Adipose tissue (tissue), 3 donors: ENCODE measurements around the gene HOTAIR. TPM values are rescaled to one million over a fixed set of nuclear protein-coding genes. Genes with fewer than 3 reads are reported as not detected.

Experiments
- H3K27ac ChIP-seq: one replicate; pipeline ENCODE4 v1.5.1; 2013; ENCODE audit warnings: low read depth, low read length
- WGBS, 3 donors: extraction: QIAGEN DNeasy Blood & Tissue Kit; methylation state at CpG; one replicate each; pipeline ENCODE4 v1.1.7; 2013; 5-methylcytosine and 5-hydroxymethylcytosine counted together
- polyA plus RNA-seq, 3 donors: library from polyadenylated mRNA; stranded (reverse); fragments of 200-250 nt; gene quantifications; one replicate each; pipeline ENCODE4 v1.2.3, GENCODE V29; 2013
- donor health status: healthy with polysubstance abuse.
- donor health status: Bipolar disorder and iron deficiency.
- donor health status: healthy.

HOTAIR gene
- polyA plus RNA-seq, 3 donors: not detected

DNA sequence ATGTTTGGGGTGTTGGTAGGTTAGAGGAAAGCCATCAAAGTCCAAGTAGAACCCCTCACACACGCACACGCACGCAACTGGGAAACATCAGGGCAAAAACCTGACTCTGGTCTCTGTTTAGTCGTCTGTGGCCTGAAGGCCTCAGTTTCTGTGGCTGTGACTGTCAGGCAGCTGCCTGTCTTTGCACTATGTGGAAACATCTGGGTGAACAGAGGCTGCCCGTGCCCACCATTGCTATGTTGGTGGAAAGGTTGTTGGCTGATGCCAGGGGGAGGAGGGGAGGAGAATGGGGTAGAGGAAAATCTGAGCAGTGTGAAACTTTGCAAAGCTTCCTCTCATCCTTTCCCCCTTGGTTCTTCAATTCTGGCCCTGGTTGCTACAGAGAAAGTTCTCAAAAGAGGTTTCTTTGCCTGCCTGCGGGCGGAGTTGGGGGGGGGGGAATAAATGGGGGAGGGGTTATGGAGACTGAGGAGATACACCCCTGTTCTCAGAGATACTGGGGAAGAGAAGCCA, 17.7 kb upstream of the HOTAIR start:
- 24 to 53% (median 35%) methylated on average over 7 of the region's 7 CpGs for WGBS, 3 donors

DNA sequence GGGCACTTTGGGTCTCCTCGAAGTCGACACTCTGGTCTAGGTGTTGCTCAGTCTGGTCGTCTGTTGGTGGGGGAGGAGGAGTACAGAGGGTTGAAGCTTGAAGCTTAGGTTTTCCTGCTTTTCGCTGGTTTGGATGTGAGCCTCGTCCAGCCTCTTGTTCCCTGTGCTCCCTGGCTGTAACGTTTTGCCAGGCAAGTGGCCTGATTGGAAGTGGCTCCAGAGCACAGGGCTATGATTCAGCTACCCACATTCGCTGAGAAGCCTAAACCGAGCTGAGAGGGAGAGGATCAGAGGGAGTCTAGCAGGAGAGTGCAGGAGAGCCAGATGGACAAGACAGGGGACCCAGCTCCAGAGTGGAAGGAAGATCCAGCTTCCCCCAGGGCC, 16.3 kb upstream of the HOTAIR start:
- WGBS, 3 donors: 4 to 8% (median 6%) methylated on average over 8 of the region's 8 CpGs
- no peak overlapping the region for H3K27ac ChIP-seq

More for the DNA sequence above, 17.7 kb upstream of the HOTAIR start:
- H3K27ac ChIP-seq: no peak overlapping the region

DNA sequence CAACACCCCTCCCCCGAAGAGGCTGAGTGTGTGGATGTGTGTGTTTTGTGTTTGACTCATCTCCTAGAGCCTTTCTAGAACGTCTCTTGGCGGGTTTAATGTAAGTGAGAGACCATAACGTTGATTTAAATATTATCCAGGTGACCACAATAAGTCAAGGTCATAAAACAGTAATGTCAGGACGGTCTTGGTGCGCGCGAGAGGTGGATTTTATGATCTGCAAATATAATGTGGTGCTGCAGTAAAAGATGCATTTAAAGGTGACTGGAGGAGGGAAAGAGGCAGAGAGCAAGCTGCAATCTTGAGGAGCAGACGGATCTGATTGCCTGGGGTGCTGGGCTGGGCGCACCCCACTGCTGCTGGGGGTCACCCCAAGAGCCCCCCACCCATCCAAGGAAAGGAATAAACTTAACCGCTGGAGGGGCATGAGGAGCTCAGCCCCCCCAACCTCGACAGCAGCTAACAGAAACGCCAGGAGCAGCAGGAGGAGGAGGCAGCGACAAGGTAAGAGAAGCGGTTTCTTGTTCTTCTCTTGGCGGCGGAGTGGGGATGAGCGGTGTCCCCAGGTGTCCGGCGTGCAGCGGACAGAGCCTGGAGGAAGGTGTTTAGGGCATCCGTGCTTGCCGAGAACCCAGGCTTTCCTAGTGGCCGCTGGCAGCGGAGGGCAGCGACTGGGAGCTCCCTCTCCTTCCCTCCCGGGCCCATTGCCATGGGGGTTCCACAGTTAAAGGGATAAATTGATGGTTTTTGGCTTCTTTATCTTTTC, 15.7 kb upstream of the HOTAIR start:
- WGBS, 3 donors: 4 to 22% (median 8%) methylated on average over 27 of the region's 27 CpGs
- H3K27ac ChIP-seq: no peak overlapping the region

DNA sequence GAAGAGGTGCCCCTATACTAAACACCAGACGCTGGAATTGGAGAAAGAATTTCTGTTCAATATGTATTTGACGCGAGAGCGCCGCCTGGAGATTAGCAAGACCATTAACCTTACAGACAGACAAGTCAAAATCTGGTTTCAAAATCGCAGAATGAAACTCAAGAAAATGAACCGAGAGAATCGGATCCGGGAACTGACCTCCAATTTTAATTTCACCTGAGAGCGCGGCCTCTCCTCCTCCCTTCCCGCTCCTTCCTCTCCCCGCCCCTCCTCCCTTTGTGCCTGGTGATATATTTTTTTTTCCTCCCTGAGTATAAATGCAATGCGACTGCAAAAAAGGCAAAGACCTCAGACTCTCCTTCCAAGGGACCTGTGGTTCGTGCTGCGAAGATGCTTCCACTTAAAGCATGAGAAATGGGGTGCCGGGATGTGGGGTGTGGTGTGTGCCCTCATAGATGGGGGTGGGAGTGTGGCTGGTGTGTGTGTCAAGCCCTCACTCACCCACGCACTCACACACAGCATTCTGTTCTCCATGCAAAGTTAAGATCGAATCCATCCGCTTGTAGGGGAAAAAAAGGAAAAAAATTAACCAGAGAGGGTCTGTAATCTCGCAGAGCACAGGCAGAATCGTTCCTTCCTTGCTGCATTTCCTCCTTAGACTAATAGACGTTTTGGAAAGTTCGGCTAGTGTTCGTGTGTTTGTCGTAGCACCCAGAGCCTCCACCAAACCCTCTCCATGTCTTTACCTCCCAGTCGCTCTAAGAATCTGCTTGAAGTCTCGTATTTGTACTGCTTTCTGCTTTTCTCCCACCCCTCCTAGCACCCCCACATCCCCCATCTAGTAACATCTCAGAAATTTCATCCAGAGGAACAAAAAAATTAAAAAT, 14.7 kb upstream of the HOTAIR start:
- whole genome bisulfite sequencing, 3 donors: 6 to 7% (median 6%) methylated on average over 28 of the region's 28 CpGs
- H3K27ac ChIP-seq: no peak overlapping the region

DNA sequence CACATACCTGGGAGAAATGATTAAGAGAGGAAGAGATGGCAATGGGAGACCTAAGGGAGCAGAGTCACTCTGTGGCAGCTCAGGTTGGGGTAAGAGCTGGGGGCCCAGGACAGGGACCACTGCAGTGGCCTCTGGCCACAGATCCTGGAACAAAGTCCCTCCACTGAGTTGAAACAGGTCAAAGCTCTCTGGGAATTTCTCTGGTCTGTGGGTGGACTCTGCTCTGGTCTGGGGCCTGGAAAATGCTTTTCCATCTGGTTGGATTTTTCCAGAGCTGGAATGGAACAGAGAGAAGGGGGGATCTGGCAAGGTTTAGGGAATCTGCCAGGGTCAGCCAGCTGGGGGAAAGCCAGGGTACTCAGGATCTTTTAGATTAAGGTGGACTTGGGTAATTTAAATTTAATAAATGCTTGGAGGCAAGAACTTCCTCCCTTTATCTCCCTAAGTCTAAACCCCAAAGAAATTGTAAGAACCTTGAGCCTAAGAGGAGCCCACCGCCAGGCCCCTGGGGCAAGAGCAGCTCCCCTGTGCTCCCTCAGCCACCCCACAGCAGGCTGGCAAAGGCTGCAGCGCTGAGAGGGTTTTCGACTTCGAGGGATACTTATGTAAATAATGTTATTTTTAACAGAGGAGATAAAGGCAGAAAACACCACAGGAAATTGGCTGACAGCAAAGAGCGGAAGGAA, 13.9 kb upstream of the HOTAIR start:
- no peak overlapping the region for H3K27ac ChIP-seq
- 4 to 16% (median 14%) methylated on average over 5 of the region's 5 CpGs for WGBS, 3 donors

DNA sequence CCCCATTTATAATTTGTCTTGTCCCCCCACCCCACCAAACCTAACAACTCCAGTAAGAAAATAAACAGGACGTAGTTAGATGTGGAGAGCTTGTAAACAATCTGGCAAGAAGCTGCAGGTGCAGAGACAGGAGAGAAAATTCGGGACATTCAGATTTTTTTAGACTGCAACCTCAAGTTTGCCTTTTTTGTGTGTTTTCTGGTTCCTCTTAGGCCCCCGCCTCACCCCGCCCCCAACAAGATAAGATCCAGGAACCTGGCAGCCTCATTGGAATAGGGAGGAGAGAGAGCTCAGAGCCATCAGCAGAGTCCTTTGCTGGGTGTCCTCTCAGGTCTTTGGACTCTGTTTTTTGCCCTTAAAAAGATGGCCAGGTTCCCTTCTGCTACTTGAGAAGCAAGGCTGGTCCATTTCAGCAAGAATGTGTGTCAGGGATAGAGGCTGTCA, 13.1 kb upstream of the HOTAIR start:
- no peak overlapping the region for H3K27ac ChIP-seq
- 13 to 24% (median 22%) methylated on average over 4 of the region's 4 CpGs for WGBS, 3 donors

DNA sequence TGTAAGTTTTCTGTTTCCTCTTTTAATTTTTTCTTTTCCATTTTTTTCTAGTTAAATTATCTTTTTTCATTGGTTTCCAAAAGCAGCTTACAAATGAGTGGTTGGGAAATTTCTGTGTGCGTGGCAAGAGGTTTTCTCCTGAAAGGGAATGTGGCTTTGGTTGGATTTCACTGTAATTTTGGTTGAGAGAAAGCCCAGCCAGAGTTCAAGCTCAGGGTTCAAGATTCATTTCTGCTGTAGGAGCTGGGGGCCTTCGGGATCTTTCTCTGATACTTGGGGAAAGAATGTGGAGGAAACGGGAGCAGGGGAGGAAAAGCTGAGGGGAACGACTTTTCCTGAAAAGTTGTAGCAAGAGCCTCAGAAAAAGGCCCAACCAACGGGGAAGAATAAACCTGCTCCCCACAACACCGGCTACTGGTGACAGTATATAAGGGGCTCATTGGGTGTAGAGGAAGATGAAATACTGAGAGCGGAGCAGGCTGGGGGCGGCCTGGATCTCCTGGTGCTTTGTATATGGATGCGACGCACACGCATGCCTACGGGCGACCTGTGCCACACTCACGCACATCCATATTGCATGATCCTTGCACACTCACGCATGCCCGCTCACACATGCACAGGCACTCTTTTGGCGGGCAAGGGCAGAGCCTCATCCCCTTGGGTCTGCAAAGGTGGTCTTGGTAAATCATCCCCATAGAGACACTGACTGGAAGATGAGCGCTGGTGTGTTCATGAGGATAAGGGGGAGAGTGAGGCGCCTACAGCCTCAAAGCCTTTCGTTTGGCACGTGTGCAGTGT, 12.1 kb upstream of the HOTAIR start:
- H3K27ac ChIP-seq: no peak overlapping the region
- 22 to 42% (median 24%) methylated on average over 21 of the region's 21 CpGs for WGBS, 3 donors

DNA sequence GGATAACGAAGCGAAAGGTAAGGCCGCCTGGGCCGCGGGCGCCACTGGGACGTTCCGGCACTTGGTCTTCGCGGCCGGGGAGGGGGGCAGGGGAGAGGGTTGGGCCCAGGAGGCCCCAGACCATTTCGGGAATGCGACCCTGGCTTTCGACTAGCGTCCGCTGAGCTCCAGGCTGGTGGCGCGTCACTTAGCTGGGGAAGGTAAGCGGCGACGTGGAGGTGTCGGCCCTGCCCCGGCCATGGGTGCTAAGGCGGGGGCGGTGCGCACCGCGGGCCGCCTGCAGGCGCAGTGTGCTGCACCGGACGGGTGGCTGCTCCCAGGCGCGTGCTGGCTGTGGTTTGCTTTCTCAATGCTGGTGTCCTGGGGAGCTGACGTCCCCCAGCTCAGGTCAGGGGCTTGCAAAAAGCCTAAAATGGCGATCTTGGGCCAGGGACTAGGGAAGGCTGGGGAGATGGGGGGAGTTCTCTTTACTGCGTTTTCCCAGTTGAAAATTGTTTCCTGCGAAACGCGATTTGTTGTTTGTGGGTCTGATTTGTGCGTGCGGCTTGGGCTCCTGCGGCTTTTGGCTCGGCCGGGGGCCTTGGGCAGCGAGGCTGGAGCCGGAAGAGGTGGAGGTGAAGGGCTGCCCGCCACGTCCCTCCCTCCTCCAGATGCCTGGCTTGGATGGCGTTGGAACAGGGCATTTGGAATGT, 11.4 kb upstream of the HOTAIR start:
- WGBS, 3 donors: 2 to 7% (median 5%) methylated on average over 48 to 50 of the region's 50 CpGs
- no peak overlapping the region for H3K27ac ChIP-seq

DNA sequence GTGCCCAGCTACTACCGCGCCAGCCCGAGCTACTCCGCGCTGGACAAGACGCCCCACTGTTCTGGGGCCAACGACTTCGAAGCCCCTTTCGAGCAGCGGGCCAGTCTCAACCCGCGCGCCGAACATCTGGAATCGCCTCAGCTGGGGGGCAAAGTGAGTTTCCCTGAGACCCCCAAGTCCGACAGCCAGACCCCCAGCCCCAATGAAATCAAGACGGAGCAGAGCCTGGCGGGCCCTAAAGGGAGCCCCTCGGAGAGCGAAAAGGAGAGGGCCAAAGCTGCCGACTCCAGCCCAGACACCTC, 10.9 kb upstream of the HOTAIR start:
- 7 to 8% (median 7%) methylated on average over 20 to 21 of the region's 21 CpGs for WGBS, 3 donors
- H3K27ac ChIP-seq: no peak overlapping the region

DNA sequence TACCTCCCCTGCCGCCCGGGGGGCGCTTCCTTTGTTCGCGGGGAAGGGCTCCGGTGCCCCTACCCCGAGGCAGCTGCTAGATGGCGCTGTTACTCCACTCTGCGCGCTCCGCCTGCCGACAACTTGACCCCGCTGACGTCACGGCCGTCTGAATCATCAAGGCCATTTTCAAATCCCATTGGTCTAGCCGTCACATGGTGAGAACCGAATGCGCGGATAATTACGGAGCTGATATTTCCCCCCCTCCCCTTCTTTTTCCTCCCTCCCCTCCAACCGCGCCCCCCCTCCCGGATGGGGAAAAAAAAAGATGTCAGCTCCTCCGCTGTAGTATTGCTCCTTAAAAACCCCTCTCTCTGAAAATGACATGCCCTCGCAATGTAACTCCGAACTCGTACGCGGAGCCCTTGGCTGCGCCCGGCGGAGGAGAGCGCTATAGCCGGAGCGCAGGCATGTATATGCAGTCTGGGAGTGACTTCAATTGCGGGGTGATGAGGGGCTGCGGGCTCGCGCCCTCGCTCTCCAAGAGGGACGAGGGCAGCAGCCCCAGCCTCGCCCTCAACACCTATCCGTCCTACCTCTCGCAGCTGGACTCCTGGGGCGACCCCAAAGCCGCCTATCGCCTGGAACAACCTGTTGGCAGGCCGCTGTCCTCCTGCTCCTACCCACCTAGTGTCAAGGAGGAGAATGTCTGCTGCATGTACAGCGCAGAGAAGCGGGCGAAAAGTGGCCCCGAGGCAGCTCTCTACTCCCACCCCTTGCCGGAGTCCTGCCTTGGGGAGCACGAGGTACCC, 10.3 kb upstream of the HOTAIR start, which contains the start of gene HOXC10:
HOXC10 (plus strand) TSS at position 246 of the 791 bp plus-strand sequence; CDS start at position 360, 114 bp downstream.
- 3 to 6% (median 5%) methylated on average over 49 to 55 of the region's 55 CpGs for WGBS, 3 donors
- H3K27ac ChIP-seq: no peak within 1 kb of the TSS

DNA sequence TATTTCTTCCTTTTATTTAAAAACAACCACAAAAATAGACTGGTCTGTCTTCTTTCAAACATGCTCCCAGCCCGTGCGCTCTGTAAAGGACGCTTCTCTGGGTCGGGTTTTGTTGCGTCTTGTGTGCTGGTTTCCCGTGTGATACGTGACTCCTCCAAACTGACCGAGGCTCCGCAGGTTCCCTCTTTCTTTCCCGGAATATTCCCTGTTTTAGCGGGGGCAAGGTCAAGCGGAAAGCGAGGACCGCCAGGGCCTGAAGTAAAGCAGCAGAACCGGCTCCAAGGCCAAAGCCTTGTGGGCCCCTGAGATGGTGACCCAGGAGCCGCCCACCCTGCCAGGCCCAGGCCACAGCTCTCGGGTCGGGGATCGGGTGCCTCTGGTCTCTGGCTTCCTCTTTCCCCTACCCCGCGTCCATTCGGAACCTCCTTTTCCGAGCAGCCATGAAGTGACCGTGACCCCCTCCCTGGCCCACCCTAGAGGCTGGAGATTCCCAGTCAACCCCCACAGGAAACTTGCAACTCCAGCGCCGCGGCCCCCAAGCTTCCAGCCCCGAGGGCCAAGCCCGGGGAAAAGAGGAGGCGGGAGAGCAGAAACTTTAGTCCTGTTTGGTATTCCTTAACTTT, 9.3 kb upstream of the HOTAIR start:
- 5 to 7% (median 7%) methylated on average over 30 of the region's 30 CpGs for WGBS, 3 donors

DNA sequence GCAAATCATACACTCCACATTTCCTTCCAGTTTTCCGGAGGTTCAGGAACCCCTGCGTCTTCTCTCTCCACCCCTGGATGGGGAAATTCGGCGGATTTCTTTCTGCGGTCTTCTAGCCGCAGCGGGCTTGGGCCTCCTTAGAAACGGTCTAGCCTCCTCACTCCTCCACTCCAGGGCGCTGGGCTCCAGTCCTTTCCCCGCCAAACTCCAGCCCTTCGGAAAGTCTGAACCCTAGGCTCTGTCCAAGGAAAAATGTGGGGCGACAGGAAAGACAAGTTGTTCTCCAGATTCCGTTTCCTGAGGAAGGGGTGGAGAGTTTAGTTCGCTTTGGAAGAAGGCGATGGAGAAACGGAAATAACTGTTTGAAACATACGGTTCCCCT, 8.8 kb upstream of the HOTAIR start:
- 5 to 10% (median 8%) methylated on average over 17 of the region's 17 CpGs for WGBS, 3 donors
- H3K27ac ChIP-seq: no peak overlapping the region

More for the DNA sequence above, 9.3 kb upstream of the HOTAIR start:
- H3K27ac ChIP-seq: no peak overlapping the region

DNA sequence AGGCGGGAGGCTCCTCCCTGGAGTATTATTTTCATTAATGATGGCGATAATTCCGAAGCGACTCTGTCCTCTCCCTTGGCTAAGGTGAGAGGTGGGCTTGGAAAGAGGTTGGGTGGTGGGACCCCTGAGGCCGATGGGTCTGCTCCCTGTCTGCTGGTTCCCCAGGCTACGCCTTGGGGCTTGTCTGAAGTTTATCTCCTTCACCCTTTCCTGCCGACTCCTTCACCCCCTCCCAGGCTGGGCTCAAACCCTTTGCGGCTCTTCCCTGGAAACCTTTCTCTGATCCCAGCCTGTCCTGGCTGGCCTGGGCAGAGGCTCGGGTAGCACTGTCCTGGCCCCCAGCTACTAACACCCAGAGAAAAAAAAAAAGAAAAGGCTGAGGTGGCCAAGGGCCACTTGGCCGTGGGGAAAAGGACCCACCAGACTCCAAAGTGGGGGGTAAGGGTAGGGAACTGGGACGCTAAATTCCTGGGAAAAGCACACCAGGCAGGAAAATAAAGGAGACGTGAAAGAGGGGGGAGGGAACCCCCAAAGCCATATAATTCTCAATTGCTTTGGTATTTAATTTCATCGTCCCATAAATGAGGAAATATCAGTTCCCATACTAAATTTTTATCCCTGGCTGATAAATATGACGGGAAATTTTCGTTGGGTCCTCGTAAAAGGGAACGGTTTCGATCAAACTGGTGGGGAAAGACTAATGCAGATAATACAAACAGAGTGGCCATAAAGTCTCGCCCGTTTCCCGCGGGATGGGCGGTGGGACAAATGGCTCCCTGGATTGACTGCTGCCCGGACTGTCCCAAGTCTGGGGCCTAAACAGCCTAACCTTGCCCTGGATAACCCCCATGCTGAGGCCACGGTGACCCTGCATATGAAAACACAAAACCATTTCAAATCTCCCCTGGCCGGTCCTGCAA, 8.2 kb upstream of the HOTAIR start:
- no peak overlapping the region for H3K27ac ChIP-seq
- WGBS, 3 donors: 9 to 19% (median 13%) methylated on average over 26 of the region's 26 CpGs

DNA sequence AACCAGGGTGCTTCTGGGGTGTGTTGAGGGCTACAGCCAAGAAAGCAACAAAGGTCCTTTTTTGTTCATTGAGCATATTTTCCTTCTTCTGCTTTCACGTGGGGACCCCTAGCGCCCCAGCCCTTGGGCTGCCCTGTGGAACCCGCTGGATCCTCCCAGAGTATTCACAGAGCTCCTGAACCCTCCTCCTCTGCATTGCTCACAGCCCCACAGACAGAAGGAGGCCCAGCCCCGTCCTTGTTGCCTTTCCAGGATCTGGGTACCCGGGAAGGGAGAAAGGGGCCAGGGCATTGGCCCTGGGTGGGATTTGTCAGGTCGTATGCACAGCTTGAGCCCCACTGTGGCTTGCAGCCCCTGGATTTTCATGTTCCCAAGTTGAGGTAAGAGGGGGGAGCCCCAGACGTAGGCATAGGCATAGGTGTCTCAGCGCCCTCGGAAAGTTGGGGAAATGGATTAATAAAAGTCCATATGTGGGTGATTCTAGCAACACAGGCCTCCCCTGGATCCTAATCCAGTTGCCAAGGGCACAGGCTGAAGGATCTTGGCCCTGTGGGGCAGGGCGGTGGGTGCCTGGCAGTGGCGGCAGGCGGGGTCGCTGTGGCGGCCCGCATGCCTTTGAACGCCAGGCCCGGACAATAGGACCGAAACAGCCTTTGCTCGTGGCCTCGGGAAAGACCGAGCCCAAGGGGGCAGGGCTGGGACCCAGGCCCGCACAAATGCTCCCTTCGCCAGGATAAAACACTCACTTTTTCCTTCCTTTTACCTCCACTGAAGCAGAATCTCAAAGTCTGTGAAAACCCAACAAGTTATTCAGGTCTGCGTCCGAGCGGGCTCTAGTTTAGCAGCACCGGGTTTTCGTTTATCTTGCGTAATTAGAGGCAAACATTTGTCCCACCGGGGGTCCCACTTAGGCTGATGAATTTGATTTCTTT, 7.1 kb upstream of the HOTAIR start:
- H3K27ac ChIP-seq: no peak overlapping the region
- WGBS, 3 donors: 13 to 29% (median 14%) methylated on average over 30 of the region's 30 CpGs
